Measurements from ENCODE around the gene SLC9A9. TPM values are rescaled to one million over a fixed set of nuclear protein-coding genes. Genes with fewer than 3 reads are reported as not detected.

SLC9A9 gene
- total RNA-seq, 4 donors from 2014 or later, result 15.1 to 41.1 (median 20.7) TPM

DNA sequence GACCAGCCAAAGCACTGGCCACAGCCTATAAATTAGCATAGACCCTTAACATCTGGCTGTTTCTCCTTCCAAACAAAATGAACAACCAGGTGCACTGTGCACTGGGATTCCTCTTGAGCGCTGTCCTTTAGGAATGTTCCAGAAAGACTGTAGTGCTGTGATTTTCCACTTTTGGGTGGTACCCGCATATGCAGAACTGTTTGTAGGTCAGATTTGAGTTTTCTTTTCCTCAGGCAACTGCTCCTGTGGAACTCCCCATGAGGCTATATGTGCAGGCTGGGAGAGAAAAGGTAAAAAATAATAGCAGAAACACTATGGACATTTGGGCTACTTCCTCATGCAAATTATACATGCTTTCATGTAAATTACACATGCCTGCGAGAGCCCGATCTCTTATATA lies 589.6 kb downstream of the SLC9A9 start:
- TF ChIP-seq, protein P1, sequence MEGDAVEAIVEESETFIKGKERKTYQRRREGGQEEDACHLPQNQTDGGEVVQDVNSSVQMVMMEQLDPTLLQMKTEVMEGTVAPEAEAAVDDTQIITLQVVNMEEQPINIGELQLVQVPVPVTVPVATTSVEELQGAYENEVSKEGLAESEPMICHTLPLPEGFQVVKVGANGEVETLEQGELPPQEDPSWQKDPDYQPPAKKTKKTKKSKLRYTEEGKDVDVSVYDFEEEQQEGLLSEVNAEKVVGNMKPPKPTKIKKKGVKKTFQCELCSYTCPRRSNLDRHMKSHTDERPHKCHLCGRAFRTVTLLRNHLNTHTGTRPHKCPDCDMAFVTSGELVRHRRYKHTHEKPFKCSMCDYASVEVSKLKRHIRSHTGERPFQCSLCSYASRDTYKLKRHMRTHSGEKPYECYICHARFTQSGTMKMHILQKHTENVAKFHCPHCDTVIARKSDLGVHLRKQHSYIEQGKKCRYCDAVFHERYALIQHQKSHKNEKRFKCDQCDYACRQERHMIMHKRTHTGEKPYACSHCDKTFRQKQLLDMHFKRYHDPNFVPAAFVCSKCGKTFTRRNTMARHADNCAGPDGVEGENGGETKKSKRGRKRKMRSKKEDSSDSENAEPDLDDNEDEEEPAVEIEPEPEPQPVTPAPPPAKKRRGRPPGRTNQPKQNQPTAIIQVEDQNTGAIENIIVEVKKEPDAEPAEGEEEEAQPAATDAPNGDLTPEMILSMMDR (IDR thresholded peaks at IDR 0.05; ENCODE audit: low read depth), result no peak

- TF ChIP-seq, protein P1 (IDR thresholded peaks at IDR 0.05; ENCODE audit: low read depth), result no peak
These were observed 591.9 kb downstream of the SLC9A9 start for GRCh38 chr3:143256416-143256815.

DNA sequence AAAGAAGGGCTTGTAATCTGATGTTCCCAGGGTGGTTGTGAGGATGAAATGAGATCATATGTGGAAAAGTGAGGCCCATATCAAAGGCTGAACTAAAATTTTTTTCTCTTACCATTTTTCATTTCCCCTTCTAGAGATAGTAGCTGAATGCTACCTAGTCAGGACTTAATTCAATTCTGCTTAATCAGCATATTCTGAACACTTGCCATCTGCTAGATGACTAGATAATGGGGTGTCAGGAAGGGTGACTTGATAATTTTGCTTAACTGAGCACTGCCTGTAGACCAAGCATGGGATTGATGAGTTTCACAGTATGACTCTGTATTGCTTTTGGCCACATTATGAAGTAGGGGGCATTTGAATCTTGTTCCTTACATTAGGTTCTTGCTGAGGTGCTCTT lies 592.5 kb downstream of the SLC9A9 start:
- TF ChIP-seq, protein P1 (IDR thresholded peaks at IDR 0.05; ENCODE audit: low read depth), result no peak

- TF ChIP-seq, protein P1 (IDR thresholded peaks at IDR 0.05; ENCODE audit: low read depth), result no peak
These were observed 595.3 kb downstream of the SLC9A9 start for GRCh38 chr3:143252931-143253330.

DNA sequence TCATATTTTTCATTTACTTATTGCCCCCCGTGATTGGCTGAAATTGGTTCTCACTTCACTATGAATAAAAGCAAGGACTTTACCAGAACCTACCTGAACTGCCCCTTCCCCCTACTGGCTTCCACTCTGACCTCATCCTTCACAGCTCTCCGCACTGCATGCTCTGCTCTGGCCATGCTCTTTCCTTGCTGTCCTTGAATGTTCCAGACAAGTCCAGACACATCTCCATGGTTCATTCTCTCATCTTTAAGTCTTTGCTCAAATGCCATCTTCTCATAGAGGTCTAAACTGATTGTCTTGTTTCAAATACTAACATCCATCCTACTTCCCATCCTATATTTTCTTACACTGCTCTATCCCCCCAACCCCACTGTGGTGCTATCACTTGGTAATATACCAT lies 599.3 kb downstream of the SLC9A9 start:
- TF ChIP-seq, protein P1 (IDR thresholded peaks at IDR 0.05; ENCODE audit: low read depth), result no peak

GRCh38 chr3:143247073-143247472 lies 601.2 kb downstream of the SLC9A9 start:
- TF ChIP-seq, protein P1 (IDR thresholded peaks at IDR 0.05; ENCODE audit: low read depth), result no peak

DNA sequence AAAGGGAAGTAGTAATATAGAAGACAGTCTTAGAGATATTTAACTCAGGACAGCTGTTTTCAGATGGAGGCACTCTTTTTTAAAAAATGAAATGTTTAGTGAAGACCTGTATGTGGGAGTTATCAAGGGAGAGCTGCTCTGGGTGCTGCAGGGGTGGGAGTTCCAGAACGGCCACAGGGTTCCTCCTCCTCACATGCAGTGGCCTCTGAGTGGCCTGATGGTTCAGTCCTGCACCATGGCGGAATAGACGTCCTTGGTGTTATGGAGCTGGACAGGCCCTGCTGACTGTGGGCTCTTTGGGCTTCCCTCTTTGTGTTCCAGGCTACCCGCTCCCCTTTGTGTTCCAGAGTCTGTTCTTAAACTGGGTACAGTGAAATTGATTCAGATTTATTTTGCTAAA lies 602.6 kb downstream of the SLC9A9 start:
- TF ChIP-seq, protein P1 (IDR thresholded peaks at IDR 0.05; ENCODE audit: low read depth), result no peak
